Measurements from ENCODE around the gene STRN4.

DNA sequence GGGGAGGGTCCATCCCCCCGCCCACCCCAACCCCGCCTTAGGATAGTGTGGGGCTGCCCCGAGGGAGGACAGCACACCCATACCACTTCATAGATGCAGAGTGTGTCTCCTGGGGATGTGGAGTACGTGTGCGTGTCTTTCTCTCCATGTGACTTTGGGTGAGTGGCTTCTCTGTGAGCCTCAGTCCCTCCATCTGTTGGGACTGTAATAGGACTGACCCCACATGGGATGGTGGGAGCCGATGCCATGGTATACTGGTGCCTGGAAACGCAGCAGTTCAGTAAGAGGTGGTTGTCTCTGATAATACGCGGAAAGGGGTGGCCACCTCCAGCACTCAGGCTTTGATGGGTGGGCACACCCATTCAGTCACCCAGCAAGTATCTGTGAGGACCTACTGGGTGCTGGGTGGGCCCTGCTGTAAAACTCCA, 28.5 kb downstream of the STRN4 start:
- TF ChIP-seq, protein P1, sequence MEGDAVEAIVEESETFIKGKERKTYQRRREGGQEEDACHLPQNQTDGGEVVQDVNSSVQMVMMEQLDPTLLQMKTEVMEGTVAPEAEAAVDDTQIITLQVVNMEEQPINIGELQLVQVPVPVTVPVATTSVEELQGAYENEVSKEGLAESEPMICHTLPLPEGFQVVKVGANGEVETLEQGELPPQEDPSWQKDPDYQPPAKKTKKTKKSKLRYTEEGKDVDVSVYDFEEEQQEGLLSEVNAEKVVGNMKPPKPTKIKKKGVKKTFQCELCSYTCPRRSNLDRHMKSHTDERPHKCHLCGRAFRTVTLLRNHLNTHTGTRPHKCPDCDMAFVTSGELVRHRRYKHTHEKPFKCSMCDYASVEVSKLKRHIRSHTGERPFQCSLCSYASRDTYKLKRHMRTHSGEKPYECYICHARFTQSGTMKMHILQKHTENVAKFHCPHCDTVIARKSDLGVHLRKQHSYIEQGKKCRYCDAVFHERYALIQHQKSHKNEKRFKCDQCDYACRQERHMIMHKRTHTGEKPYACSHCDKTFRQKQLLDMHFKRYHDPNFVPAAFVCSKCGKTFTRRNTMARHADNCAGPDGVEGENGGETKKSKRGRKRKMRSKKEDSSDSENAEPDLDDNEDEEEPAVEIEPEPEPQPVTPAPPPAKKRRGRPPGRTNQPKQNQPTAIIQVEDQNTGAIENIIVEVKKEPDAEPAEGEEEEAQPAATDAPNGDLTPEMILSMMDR (IDR thresholded peaks at IDR 0.05; ENCODE audit: poor library complexity, severe bottlenecking) = no peak
- TF ChIP-seq EP300 (conservative IDR thresholded peaks at IDR 0.05; ENCODE audit: poor library complexity, severe bottlenecking) = no peak
- peak; percentile 2 for TF ChIP-seq POLR2AphosphoS5 (IDR thresholded peaks at IDR 0.05)
- no peak for TF ChIP-seq SMC3 (conservative IDR thresholded peaks at IDR 0.05; ENCODE audit: poor library complexity)
- no peak for TF ChIP-seq EZH2 (IDR thresholded peaks at IDR 0.05; ENCODE audit: borderline replicate concordance, insufficient read depth, low read length, poor library complexity, severe bottlenecking)
- TF ChIP-seq, protein P2, sequence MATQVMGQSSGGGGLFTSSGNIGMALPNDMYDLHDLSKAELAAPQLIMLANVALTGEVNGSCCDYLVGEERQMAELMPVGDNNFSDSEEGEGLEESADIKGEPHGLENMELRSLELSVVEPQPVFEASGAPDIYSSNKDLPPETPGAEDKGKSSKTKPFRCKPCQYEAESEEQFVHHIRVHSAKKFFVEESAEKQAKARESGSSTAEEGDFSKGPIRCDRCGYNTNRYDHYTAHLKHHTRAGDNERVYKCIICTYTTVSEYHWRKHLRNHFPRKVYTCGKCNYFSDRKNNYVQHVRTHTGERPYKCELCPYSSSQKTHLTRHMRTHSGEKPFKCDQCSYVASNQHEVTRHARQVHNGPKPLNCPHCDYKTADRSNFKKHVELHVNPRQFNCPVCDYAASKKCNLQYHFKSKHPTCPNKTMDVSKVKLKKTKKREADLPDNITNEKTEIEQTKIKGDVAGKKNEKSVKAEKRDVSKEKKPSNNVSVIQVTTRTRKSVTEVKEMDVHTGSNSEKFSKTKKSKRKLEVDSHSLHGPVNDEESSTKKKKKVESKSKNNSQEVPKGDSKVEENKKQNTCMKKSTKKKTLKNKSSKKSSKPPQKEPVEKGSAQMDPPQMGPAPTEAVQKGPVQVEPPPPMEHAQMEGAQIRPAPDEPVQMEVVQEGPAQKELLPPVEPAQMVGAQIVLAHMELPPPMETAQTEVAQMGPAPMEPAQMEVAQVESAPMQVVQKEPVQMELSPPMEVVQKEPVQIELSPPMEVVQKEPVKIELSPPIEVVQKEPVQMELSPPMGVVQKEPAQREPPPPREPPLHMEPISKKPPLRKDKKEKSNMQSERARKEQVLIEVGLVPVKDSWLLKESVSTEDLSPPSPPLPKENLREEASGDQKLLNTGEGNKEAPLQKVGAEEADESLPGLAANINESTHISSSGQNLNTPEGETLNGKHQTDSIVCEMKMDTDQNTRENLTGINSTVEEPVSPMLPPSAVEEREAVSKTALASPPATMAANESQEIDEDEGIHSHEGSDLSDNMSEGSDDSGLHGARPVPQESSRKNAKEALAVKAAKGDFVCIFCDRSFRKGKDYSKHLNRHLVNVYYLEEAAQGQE (IDR thresholded peaks at IDR 0.05; ENCODE audit: borderline replicate concordance) = no peak

All from neural cell (in vitro differentiated cells).